PC-9 (cell line): Measurements from ENCODE around the gene ABCD4. TPM values are rescaled to one million over a fixed set of nuclear protein-coding genes. Genes with fewer than 3 reads are reported as not detected.
A peak's percentile ranks its signal among the peaks of the same experiment; 100 is the strongest.

Experiments
- BruUV-seq: library from RNA; stranded (reverse); fragments of 400-500 nt; replicated peaks from 2 replicates; lab custom pipeline; 2021; lab: Mats Ljungman, UMichigan
- CTCF ChIA-PET: fragments of 300-600 bp; sonication (Branson Sonifier 250); formaldehyde crosslinking; loops from one replicate; lab custom pipeline; 2022; ENCODE audit warnings: antibody characterized with exemption; lab: Charles Lee
- POLR2A ChIA-PET: fragments of 300-600 bp; sonication (Branson Sonifier 250); formaldehyde crosslinking; loops from one replicate; lab custom pipeline; 2022; ENCODE audit warnings: antibody characterized with exemption; ENCODE audit not compliant: unreplicated experiment; lab: Charles Lee
- DNase-seq, 2 experiments: peaks; one replicate each; pipeline versions ENCODE4 v3.0.0 to v3.0.0-alpha.2; 2015 to 2022; ENCODE audit warnings: mixed read lengths in 1 of 2
- H2AFZ ChIP-seq: fragments of 200-600 bp; sonication (generic); 2 replicates; pipeline ENCODE4 v1.8.1; 2017; ENCODE audit warnings: antibody characterized with exemption
- H3F3A ChIP-seq: fragments of 200-600 bp; sonication (generic); 2 replicates; pipeline ENCODE4 v1.8.1; 2017; ENCODE audit warnings: antibody characterized with exemption, mild to moderate bottlenecking, low read depth; ENCODE audit not compliant: insufficient read depth
- H3K27ac ChIP-seq: fragments of 200-600 bp; sonication (generic); 2 replicates; pipeline ENCODE4 v1.6.1; 2016; ENCODE audit warnings: mixed run types
- H3K27me3 ChIP-seq: fragments of 200-600 bp; sonication (generic); 2 replicates; pipeline ENCODE4 v1.6.1; 2016; ENCODE audit warnings: low read depth, mixed run types; ENCODE audit not compliant: insufficient read depth
- H3K36me3 ChIP-seq: fragments of 200-600 bp; sonication (generic); 2 replicates; pipeline ENCODE4 v1.6.1; 2016; ENCODE audit warnings: low read depth, mixed run types
- H3K4me1 ChIP-seq: fragments of 200-600 bp; sonication (generic); replicated peaks from 2 replicates; pipeline ENCODE4 v1.6.1; 2016; ENCODE audit warnings: mixed run types; ENCODE audit not compliant: insufficient read depth
- H3K4me2 ChIP-seq: fragments of 200-600 bp; sonication (generic); 2 replicates; pipeline ENCODE4 v1.6.1; 2017; ENCODE audit warnings: mixed run types
- H3K4me3 ChIP-seq: fragments of 200-600 bp; sonication (generic); 2 replicates; pipeline ENCODE4 v1.6.1; 2016; ENCODE audit warnings: mixed run types
- H3K79me2 ChIP-seq: fragments of 200-600 bp; sonication (generic); 2 replicates; pipeline ENCODE4 v1.6.1; 2017; ENCODE audit warnings: low read depth, mixed run types
- H3K9me2 ChIP-seq: fragments of 200-600 bp; sonication (generic); 2 replicates; pipeline ENCODE4 v1.8.1; 2017; ENCODE audit warnings: mild to moderate bottlenecking; ENCODE audit not compliant: insufficient read depth
- H3K9me3 ChIP-seq: fragments of 200-600 bp; sonication (generic); 2 replicates; pipeline ENCODE4 v1.8.1; 2016; ENCODE audit warnings: low read depth; ENCODE audit not compliant: insufficient read depth
- H4K20me1 ChIP-seq: fragments of 200-600 bp; sonication (generic); 2 replicates; pipeline ENCODE4 v1.8.1; 2017; ENCODE audit not compliant: insufficient read depth
- EZH2 ChIP-seq: fragments of 200-600 bp; sonication (generic); IDR thresholded peaks from 2 replicates; pipeline ENCODE4 v1.8.0; 2017; ENCODE audit warnings: antibody characterized with exemption, low read depth
- intact Hi-C: fragments of 100-400 bp; cut with micrococcal nuclease; formaldehyde crosslinking; loops from one replicate; pipeline ENCODE4 v1.10.0; 2022; ENCODE audit not compliant: unreplicated experiment
- total RNA-seq: library from RNA; stranded (reverse); gene quantifications from 2 replicates; pipeline ENCODE4 v1.2.3, GENCODE V29; 2021
- TF ChIP-seq, protein P1 (sequence below): fragments of 200-600 bp; sonication (generic); conservative IDR thresholded peaks from 2 replicates; pipeline ENCODE4 v1.6.1; 2017; ENCODE audit warnings: mixed run types, antibody characterized with exemption, mild to moderate bottlenecking, moderate library complexity

The ABCD4 gene
- total RNA-seq, 1 experiment from 2014 or later = 150 TPM

DNA sequence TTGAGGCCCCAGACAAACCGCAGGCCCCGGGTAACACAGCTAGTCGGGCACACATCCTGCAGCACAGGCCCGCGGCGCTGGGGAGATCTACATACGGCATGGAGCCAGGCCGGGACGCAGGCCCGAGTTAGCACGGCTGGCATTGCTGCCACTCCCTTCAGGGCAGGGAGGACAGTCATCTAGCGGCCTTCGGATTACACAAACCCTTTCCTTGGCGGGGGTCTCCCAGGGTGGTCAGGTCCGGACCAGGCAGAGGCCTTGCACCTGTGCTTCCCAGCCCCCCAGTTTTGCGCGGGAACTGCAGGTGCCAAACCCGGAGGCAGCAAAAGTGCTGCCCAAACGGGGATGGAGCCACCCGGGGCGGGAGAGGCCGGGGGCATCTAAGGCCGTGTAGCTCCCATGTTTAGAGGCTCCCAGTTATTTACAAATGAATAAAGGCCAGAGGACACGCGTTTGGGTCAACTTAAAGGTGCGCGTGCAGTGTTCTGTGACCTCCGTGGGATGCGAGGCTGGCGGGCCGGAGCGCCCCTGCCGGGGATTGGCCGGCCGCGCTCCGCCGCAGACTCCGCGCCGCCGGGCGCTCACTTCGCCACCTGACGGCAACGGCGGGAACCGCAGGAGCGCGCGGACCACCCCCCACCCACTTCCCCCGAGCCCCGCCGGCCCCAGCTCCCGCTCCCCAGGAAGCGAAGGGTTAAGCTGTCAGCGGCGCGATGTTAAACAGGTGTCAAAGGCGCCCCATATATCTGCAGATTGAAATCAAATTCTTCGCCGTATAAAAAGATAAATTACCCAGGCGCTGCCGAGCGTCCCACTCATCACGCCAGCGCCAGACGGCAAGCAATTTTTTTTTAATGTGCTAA, 45.4 kb downstream of the ABCD4 start:
- Histone ChIP-seq H3K79me2 (no peaks in the 10 kb centered on the region), H4K20me1 (no peaks in the 10 kb centered on the region), H3K9me3 (no peaks in the 10 kb centered on the region), H3F3A (no peaks in the 10 kb centered on the region), H3K27ac (no peak overlapping the region), H3K4me3 (peak overlapping the region; percentile 76), H3K4me1 (0 out of 2 replicates have a peak, but pooled peaks cover 6% of the 10 kb centered on the region), H3K4me2 (peak overlapping the region; percentile 99), H3K36me3 (no peaks in the 10 kb centered on the region), H2AFZ (peak overlapping the region; percentile 82), H3K27me3 (peaks cover 22% of the 10 kb centered on the region), H3K9me2 (no peaks in the 10 kb centered on the region)
- intact Hi-C loops = no loop called here
- TF ChIP-seq, protein P1, sequence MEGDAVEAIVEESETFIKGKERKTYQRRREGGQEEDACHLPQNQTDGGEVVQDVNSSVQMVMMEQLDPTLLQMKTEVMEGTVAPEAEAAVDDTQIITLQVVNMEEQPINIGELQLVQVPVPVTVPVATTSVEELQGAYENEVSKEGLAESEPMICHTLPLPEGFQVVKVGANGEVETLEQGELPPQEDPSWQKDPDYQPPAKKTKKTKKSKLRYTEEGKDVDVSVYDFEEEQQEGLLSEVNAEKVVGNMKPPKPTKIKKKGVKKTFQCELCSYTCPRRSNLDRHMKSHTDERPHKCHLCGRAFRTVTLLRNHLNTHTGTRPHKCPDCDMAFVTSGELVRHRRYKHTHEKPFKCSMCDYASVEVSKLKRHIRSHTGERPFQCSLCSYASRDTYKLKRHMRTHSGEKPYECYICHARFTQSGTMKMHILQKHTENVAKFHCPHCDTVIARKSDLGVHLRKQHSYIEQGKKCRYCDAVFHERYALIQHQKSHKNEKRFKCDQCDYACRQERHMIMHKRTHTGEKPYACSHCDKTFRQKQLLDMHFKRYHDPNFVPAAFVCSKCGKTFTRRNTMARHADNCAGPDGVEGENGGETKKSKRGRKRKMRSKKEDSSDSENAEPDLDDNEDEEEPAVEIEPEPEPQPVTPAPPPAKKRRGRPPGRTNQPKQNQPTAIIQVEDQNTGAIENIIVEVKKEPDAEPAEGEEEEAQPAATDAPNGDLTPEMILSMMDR = peak; percentile 89
- TF ChIP-seq EZH2 = no peak
- CTCF ChIA-PET = interaction anchor here (0.6 to 1.7 kb wide), 12 partner anchors 21 to 882 kb away, joined by 3 to 8 read pairs (median 6); no protein-coding TSS in a partner anchor
- peak in 1 of 2 experiments; percentile 58 for DNase-seq
- no TSS peak for BruUV-seq
- POLR2A ChIA-PET = interaction anchor here (0.7 kb wide), 1 partner anchor 39 kb away, joined by 5 read pairs; no protein-coding TSS in a partner anchor

DNA sequence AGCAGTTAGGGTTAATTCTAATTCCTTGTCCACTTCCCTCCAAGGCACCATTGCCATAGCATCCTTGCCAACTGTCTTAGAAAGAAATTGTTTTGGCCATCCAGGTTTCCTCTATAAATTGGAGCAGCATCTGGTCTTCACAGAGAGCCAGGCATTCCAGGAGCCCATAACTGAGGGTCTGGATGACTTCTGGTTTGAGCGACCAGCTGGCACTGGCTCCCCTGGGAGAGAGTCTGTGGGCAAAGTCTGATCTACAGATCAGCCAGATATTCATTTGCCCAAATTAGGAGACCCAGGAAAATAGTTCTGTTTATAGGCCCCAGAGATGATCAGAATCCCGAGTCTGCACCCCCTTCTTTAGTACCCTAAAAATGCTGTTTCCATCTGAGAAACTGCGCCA, 47.5 kb downstream of the ABCD4 start:
- intact Hi-C loops = no loop called here
- CTCF ChIA-PET = interaction anchor here (0.6 kb wide), 1 partner anchor 36 kb away, joined by 9 read pairs; no protein-coding TSS in a partner anchor
- no peak for DNase-seq
- H3K27ac ChIP-seq = no peak overlapping the region
- H3K4me2 ChIP-seq = no peak overlapping the region
- no peak overlapping the region for H2AFZ ChIP-seq
- no peaks in the 10 kb centered on the region for H3K36me3 ChIP-seq
- no peaks in the 10 kb centered on the region for H3F3A ChIP-seq
- BruUV-seq = no TSS peak
- no peaks in the 10 kb centered on the region for H3K9me3 ChIP-seq
- POLR2A ChIA-PET = no interaction called here
- H3K4me1 ChIP-seq = 0 out of 2 replicates have a peak, but pooled peaks cover 6% of the 10 kb centered on the region
- peaks cover 20% of the 10 kb centered on the region for H3K27me3 ChIP-seq
- H3K9me2 ChIP-seq = no peaks in the 10 kb centered on the region
- H4K20me1 ChIP-seq = no peaks in the 10 kb centered on the region
- no peak overlapping the region for H3K4me3 ChIP-seq
- no peaks in the 10 kb centered on the region for H3K79me2 ChIP-seq
- TF ChIP-seq EZH2 = no peak
- TF ChIP-seq, protein P1 = no peak

DNA sequence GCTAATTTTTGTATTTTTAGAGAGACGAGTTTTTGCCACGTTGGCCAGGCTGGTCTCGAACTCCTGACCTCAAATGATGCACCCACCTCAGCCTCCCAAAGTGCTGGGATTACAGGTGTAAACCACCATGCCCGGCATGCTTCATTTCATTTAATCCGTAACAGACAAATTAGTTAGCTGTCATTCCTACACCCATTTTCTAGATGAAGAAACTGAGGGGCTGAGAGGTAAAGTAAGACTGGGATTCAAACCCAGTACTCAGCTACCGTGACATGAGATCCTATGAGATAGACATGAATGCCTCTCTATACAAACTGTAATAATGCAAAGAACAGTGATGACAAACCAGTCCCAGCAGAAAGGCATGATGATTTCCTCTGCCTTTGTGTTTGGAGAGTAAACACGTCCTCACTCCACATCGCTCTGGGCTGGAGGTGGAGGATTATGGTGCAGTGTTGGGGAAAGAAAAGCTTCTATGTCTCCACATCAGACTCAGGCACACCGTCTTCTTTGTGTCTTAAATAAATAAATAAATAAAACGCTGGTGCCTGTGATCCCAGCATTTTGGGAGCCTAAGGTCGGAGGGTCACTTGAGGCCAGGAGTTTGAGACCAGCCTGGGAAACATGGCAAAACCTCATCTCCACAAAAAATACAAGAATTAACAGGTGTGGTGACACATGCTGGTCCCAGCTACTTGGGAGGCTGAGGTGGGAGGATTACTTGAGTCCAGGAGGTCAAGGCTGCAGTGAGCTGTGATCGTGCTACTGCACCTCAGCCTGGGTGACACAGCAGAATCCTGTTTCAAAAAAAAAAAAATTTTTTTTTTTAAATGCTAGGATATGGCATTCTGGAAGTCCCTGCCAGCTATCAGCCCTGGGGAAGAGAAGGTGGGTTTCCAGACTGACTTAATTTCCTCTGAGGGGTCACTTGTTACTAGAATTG, 53.0 kb downstream of the ABCD4 start:
- BruUV-seq = no TSS peak
- Histone ChIP-seq H3K9me3 (no peaks in the 10 kb centered on the region), H3K36me3 (no peaks in the 10 kb centered on the region), H3K27ac (no peak overlapping the region), H4K20me1 (no peaks in the 10 kb centered on the region), H3K27me3 (peaks cover 4% of the 10 kb centered on the region), H2AFZ (no peak overlapping the region), H3K4me3 (no peak overlapping the region), H3K4me1 (no peaks in the 10 kb centered on the region), H3F3A (no peaks in the 10 kb centered on the region), H3K4me2 (no peak overlapping the region), H3K79me2 (no peaks in the 10 kb centered on the region), H3K9me2 (no peaks in the 10 kb centered on the region)
- ChIA-PET CTCF (interaction anchor here (0.6 to 1.0 kb wide), 5 partner anchors 17 to 138 kb away, joined by 3 to 5 read pairs (median 3); partner anchors contain the start of gene ABCD4), POLR2A (interaction anchor here (0.7 kb wide), 1 partner anchor 300 kb away, joined by 7 read pairs; the partner anchor contains the start of genes COQ6 and FAM161B)
- intact Hi-C loops = loop anchor here (2.0 to 5.0 kb wide), 3 partner anchors 33 to 212 kb away; no protein-coding TSS in a partner anchor
- DNase-seq = no peak
- no peak for TF ChIP-seq EZH2
- TF ChIP-seq, protein P1 = no peak
